Smooth muscle cell of the coronary artery (primary cell): ENCODE data around the gene SLC6A6. TPM values are rescaled to one million over a fixed set of nuclear protein-coding genes. Genes with fewer than 3 reads are reported as not detected.

Source experiments
- total RNA-seq: library from RNA; depleted of rRNA; stranded (reverse); fragments of >200 nt; gene quantifications from 2 replicates; pipeline ENCODE4 v1.2.3, GENCODE V29; 2014; ENCODE audit warnings: low replicate concordance

SLC6A6 gene
- total RNA-seq: 7.5 and 27.4 TPM in 2 replicates

GRCh38 chr3:14402304-14402811, at the start of gene SLC6A6:
TSS of gene SLC6A6 (plus strand) at chr3:14402606. CDS start at chr3:14443635, 41,029 bp downstream.

Other genes with a start within 250 kb of the SLC6A6 start
- gene XPC, start 224.0 kb upstream of the SLC6A6 start, total RNA-seq: 43.7 and 64.0 TPM in 2 replicates
- gene LSM3, start 223.8 kb upstream of the SLC6A6 start, total RNA-seq: 4.4 and 8.9 TPM in 2 replicates
- 0.08 and 0.47 TPM in 2 replicates for gene GRIP2, start 137.7 kb downstream of the SLC6A6 start, total RNA-seq
- 4.2 and 5.9 TPM in 2 replicates for gene CCDC174, start 249.2 kb downstream of the SLC6A6 start, total RNA-seq